Fibroblast of villous mesenchyme (primary cell): ENCODE results near the gene RANBP3. TPM values are rescaled to one million over a fixed set of nuclear protein-coding genes. Genes with fewer than 3 reads are reported as not detected.

ENCODE experiments used
- DNase-seq: peaks from one replicate; pipeline ENCODE4 v3.0.0-alpha.2; 2010; ENCODE audit warnings: low read depth
- H3K4me3 ChIP-seq: 2 replicates; pipeline ENCODE4 v1.5.1; 2011; ENCODE audit warnings: low read depth, mild to moderate bottlenecking, low read length
- CTCF ChIP-seq: IDR thresholded peaks from 2 replicates; pipeline ENCODE4 v1.5.1; 2012; ENCODE audit warnings: low read depth, mild to moderate bottlenecking, low read length; ENCODE audit not compliant: insufficient read depth
- total RNA-seq: library from RNA; depleted of rRNA; stranded (reverse); fragments of >200 nt; gene quantifications from 2 replicates; pipeline ENCODE4 v1.2.3, GENCODE V29; 2012

Gene RANBP3
- total RNA-seq, 1 donor, result 45.8 TPM

- no peak for DNase-seq
- H3K4me3 ChIP-seq, result no peak overlapping the region
- no peak for TF ChIP-seq CTCF
Measured at GRCh38 chr19:5899728-5900526, 78.0 kb downstream of the RANBP3 start.

GRCh38 chr19:5897189-5897969, 80.6 kb downstream of the RANBP3 start:
- no peak for TF ChIP-seq CTCF
- no peak for DNase-seq
- H3K4me3 ChIP-seq, result no peak overlapping the region

GRCh38 chr19:5896365-5897076, 81.4 kb downstream of the RANBP3 start:
- TF ChIP-seq CTCF, result no peak
- H3K4me3 ChIP-seq, result no peak overlapping the region
- no peak for DNase-seq

- H3K4me3 ChIP-seq, result no peak overlapping the region
- no peak for DNase-seq
- TF ChIP-seq CTCF, result no peak
Measured at GRCh38 chr19:5895890-5896289, 82.0 kb downstream of the RANBP3 start.

GRCh38 chr19:5895409-5895808, 82.5 kb downstream of the RANBP3 start:
- DNase-seq, result no peak
- no peak for TF ChIP-seq CTCF
- H3K4me3 ChIP-seq, result no peak overlapping the region

- no peak for DNase-seq
- no peak for TF ChIP-seq CTCF
Measured at GRCh38 chr19:5894704-5895349, 83.1 kb downstream of the RANBP3 start.

More at GRCh38 chr19:5894704-5895349, 83.1 kb downstream of the RANBP3 start:
- no peak overlapping the region for H3K4me3 ChIP-seq
